AG04450 (cell line): Measurements from ENCODE around the gene DOK1. TPM values are rescaled to one million over a fixed set of nuclear protein-coding genes. Genes with fewer than 3 reads are reported as not detected.

ENCODE experiments used
- CTCF ChIA-PET: fragments of 300-600, 350-600 bp; formaldehyde crosslinking; extraction: SDS; loops from one replicate; lab custom pipeline; 2022; ENCODE audit warnings: antibody characterized with exemption, inconsistent platforms; lab: Charles Lee
- POLR2A ChIA-PET: fragments of 350-600 bp; formaldehyde crosslinking; extraction: SDS; loops from one replicate; lab custom pipeline; 2021; ENCODE audit warnings: antibody characterized with exemption, inconsistent platforms; lab: Yijun Ruan, JAX
- DNase-seq: peaks from one replicate; pipeline ENCODE4 v3.0.0-alpha.2; 2011; ENCODE audit warnings: low read depth, low spot score
- H3K27ac ChIP-seq: one replicate; pipeline ENCODE4 v1.5.1; 2012; ENCODE audit warnings: low read depth, low read length, control low read depth
- H3K27me3 ChIP-seq: one replicate; pipeline ENCODE4 v1.6.0; 2012; ENCODE audit warnings: low read length; ENCODE audit not compliant: control insufficient read depth, insufficient read depth
- H3K4me3 ChIP-seq: 2 replicates; pipeline ENCODE4 v1.5.1; 2011; ENCODE audit warnings: mild to moderate bottlenecking, low read depth, low read length, control low read depth
- H3K9me3 ChIP-seq: 2 replicates; pipeline ENCODE4 v1.5.1; 2012; ENCODE audit warnings: low read length; ENCODE audit not compliant: control insufficient read depth, insufficient read depth
- polyA plus RNA-seq: library from polyadenylated mRNA; depleted of rRNA; stranded (reverse); fragments of >200 nt; gene quantifications from 2 replicates; pipeline ENCODE4 v1.2.3, GENCODE V29; 2011
- TF ChIP-seq, protein P1 (sequence below): IDR thresholded peaks from 2 replicates; pipeline ENCODE4 v1.5.1; 2011; ENCODE audit warnings: low read depth, low read length, control low read depth, inconsistent platforms

DOK1 gene
- polyA plus RNA-seq, 1 experiment, result 16.8 TPM

- CTCF ChIA-PET, result no interaction called here
- no peak for DNase-seq
- Histone ChIP-seq H3K9me3 (peaks cover under 1% of the 10 kb centered on the region; the same call in 1 of the 2 replicates), H3K27me3 (no peaks in the 10 kb centered on the region), H3K27ac (no peak overlapping the region), H3K4me3 (no peak overlapping the region)
- POLR2A ChIA-PET, result no interaction called here
- TF ChIP-seq, protein P1, sequence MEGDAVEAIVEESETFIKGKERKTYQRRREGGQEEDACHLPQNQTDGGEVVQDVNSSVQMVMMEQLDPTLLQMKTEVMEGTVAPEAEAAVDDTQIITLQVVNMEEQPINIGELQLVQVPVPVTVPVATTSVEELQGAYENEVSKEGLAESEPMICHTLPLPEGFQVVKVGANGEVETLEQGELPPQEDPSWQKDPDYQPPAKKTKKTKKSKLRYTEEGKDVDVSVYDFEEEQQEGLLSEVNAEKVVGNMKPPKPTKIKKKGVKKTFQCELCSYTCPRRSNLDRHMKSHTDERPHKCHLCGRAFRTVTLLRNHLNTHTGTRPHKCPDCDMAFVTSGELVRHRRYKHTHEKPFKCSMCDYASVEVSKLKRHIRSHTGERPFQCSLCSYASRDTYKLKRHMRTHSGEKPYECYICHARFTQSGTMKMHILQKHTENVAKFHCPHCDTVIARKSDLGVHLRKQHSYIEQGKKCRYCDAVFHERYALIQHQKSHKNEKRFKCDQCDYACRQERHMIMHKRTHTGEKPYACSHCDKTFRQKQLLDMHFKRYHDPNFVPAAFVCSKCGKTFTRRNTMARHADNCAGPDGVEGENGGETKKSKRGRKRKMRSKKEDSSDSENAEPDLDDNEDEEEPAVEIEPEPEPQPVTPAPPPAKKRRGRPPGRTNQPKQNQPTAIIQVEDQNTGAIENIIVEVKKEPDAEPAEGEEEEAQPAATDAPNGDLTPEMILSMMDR, result no peak
Measured at GRCh38 chr2:74534411-74534810, 20.1 kb upstream of the DOK1 start.

DNA sequence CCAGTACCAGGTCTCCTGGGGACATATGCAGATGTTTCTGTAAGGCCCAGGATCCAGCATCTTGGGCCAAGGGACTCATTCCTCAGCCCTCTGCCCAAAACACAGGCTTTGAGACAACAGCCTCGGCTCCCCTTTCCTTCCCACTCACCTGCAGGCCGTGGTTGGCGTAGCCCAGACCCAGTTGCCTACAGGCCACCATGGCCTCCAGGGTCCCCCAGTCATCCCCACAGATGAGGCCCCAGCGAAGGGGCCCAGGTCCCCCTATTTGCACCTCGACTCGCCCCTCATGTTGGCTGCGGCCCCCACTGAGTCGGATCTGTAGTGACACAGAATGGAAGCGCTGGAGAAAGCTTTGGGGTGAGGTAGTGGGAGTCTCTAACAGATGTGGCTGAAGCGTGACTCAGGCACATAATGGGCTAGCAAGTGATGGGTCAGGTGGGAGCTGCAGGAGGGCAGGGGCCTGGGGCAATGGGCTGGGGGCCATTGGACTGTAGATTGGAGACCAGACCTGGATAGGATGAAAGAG, 19.0 kb upstream of the DOK1 start:
- CTCF ChIA-PET, result interaction anchor here (0.9 kb wide), 1 partner anchor 52 kb away, joined by 3 read pairs; no protein-coding TSS in a partner anchor
- Histone ChIP-seq H3K27ac (no peak overlapping the region), H3K27me3 (no peaks in the 10 kb centered on the region), H3K9me3 (no peaks in the 10 kb centered on the region), H3K4me3 (no peak overlapping the region)
- POLR2A ChIA-PET, result no interaction called here
- TF ChIP-seq, protein P1, result no peak
- no peak for DNase-seq

DNA sequence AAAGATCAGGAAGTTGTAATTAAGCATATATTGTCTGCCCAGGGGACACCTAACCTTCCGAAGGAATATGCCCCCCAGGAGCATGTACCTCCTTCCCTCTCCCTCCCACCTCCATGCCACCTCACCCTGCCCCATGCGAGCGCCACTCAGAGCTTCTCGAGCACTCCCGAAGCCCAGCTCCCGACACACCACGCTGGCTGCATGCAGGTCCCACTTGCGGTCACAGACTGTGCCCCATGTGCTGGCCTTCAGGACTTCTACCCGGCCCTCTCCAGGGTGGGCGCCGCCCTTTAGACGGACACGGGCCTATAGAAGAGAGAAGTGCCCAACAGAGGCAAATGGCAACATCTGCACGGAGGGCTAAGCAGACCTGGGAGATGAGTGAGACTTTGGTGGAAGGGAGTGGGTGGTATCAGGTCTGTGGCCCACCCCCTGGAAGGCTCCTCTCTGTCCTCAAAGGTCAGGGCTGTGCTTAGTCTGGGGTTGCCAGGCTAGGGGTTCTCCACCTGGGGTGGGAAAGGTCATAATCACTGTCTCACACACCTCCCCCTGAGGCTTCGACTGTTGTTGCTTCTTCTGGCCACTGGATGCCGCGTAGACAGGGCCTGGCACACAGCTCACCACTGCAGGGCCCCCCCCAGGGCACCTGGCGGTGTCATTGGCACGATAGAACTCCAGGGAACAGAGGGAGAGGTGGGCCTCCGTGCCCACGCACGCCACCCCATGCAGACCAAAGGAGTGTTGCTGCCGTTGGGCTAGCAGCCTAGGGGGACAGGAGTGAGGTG, 18.2 kb upstream of the DOK1 start:
- no peaks in the 10 kb centered on the region for H3K27me3 ChIP-seq
- H3K4me3 ChIP-seq, result no peak overlapping the region
- DNase-seq, result no peak
- TF ChIP-seq, protein P1, result no peak
- no peak overlapping the region for H3K27ac ChIP-seq
- POLR2A ChIA-PET, result no interaction called here
- CTCF ChIA-PET, result interaction anchor here (0.9 kb wide), 1 partner anchor 52 kb away, joined by 3 read pairs; no protein-coding TSS in a partner anchor
- H3K9me3 ChIP-seq, result no peaks in the 10 kb centered on the region

GRCh38 chr2:74537140-74537539, 17.4 kb upstream of the DOK1 start:
- CTCF ChIA-PET, result interaction anchor here (1.4 kb wide), 1 partner anchor 51 kb away, joined by 3 read pairs; no protein-coding TSS in a partner anchor

More at GRCh38 chr2:74537140-74537539, 17.4 kb upstream of the DOK1 start:
- POLR2A ChIA-PET, result no interaction called here
- no peak for DNase-seq
- no peaks in the 10 kb centered on the region for H3K9me3 ChIP-seq
- TF ChIP-seq, protein P1, result no peak
- H3K4me3 ChIP-seq, result no peak overlapping the region
- H3K27ac ChIP-seq, result no peak overlapping the region
- no peaks in the 10 kb centered on the region for H3K27me3 ChIP-seq
